ENCODE measurements around the gene RYR3. TPM values are rescaled to one million over a fixed set of nuclear protein-coding genes. Genes with fewer than 3 reads are reported as not detected.

The RYR3 gene
- total RNA-seq, 2 experiments from 2014 or later, result 0.06 to 0.32 TPM

GRCh38 chr15:33699145-33699544 lies 388.4 kb downstream of the RYR3 start:
- Histone ChIP-seq H4K20me1 (ENCODE audit: insufficient read depth, low read length) (no peaks in the 10 kb centered on the region), H3K79me2 (ENCODE audit: insufficient read depth, low read depth, low read length) (no peaks in the 10 kb centered on the region), H3K4me1 (ENCODE audit: insufficient read depth, low read length, poor library complexity, severe bottlenecking) (no peaks in the 10 kb centered on the region), H3K4me2 (ENCODE audit: low read length) (no peak overlapping the region), H3K4me3 (ENCODE audit: low read depth, low read length, poor library complexity, severe bottlenecking) (no peak overlapping the region), H3K36me3 (ENCODE audit: insufficient read depth, low read length) (no peaks in the 10 kb centered on the region), H2AFZ (ENCODE audit: low read length) (no peak overlapping the region), H3K27ac (ENCODE audit: low read depth, low read length, poor library complexity, severe bottlenecking) (no peak overlapping the region), H3K9me3 (ENCODE audit: low read length) (no peaks in the 10 kb centered on the region), H3K9me2 (ENCODE audit: insufficient read depth, low read length) (no peaks in the 10 kb centered on the region)
- ChIA-PET POLR2A (no interaction called here), CTCF (ENCODE audit: unreplicated experiment) (no interaction called here)
- BruUV-seq (replicated peaks), result no TSS peak
- TF ChIP-seq EZH2phosphoT487 (IDR thresholded peaks at IDR 0.05; ENCODE audit: borderline replicate concordance, low read depth, low read length), result no peak
- TF ChIP-seq CTCF (conservative IDR thresholded peaks at IDR 0.05; ENCODE audit: low read length), result no peak
- no peak for DNase-seq (ENCODE audit: low spot score)
- intact Hi-C loops (cut with micrococcal nuclease; ENCODE audit: unreplicated experiment), result loop anchor here (10.0 kb wide), 1 partner anchor 614 kb away; no protein-coding TSS in a partner anchor

- H4K20me1 ChIP-seq (ENCODE audit: insufficient read depth, low read length), result no peaks in the 10 kb centered on the region
- H3K4me1 ChIP-seq (ENCODE audit: insufficient read depth, low read length, poor library complexity, severe bottlenecking), result no peaks in the 10 kb centered on the region
- H3K27ac ChIP-seq (ENCODE audit: low read depth, low read length, poor library complexity, severe bottlenecking), result no peak overlapping the region
- H3K4me3 ChIP-seq (ENCODE audit: low read depth, low read length, poor library complexity, severe bottlenecking), result no peak overlapping the region
- H3K36me3 ChIP-seq (ENCODE audit: insufficient read depth, low read length), result no peaks in the 10 kb centered on the region
- peak; percentile 15 for DNase-seq (ENCODE audit: low spot score)
- ChIA-PET POLR2A (interaction anchor here (0.5 to 1.1 kb wide), 3 partner anchors 10 to 506 kb away, joined by 3 to 7 read pairs (median 4); partner anchors contain the start of gene FMN1), CTCF (ENCODE audit: unreplicated experiment) (interaction anchor here (1.1 to 2.0 kb wide), 6 partner anchors 21 to 465 kb away, joined by 3 to 12 read pairs (median 4); no protein-coding TSS in a partner anchor)
- H2AFZ ChIP-seq (ENCODE audit: low read length), result no peak overlapping the region
- TF ChIP-seq EZH2phosphoT487 (IDR thresholded peaks at IDR 0.05; ENCODE audit: borderline replicate concordance, low read depth, low read length), result no peak
- TF ChIP-seq CTCF (conservative IDR thresholded peaks at IDR 0.05; ENCODE audit: low read length), result peak; percentile 48; the same call in 1 of the 2 replicates
- no peaks in the 10 kb centered on the region for H3K79me2 ChIP-seq (ENCODE audit: insufficient read depth, low read depth, low read length)
- no peak overlapping the region for H3K4me2 ChIP-seq (ENCODE audit: low read length)
- intact Hi-C loops (cut with micrococcal nuclease; ENCODE audit: unreplicated experiment), result loop anchor here (1.0 to 10.0 kb wide), 3 partner anchors 408 to 615 kb away; no protein-coding TSS in a partner anchor
- no peaks in the 10 kb centered on the region for H3K9me2 ChIP-seq (ENCODE audit: insufficient read depth, low read length)
- BruUV-seq (replicated peaks), result no TSS peak
- no peaks in the 10 kb centered on the region for H3K9me3 ChIP-seq (ENCODE audit: low read length)
Observed at GRCh38 chr15:33699691-33700447, 389.1 kb downstream of the RYR3 start.

Measured in OCI-LY7 (cell line).